Small intestine (tissue), 7 donors: ENCODE results near the gene ELMOD1. TPM values are rescaled to one million over a fixed set of nuclear protein-coding genes. Genes with fewer than 3 reads are reported as not detected.
A peak's percentile ranks its signal among the peaks of the same experiment; 100 is the strongest.

ENCODE experiments used
- DNase-seq, 2 donors: peaks; one replicate each; pipeline versions ENCODE4 v3.0.0 to v3.0.0-alpha.2; 2013
- FAIRE-seq: peaks from 2 replicates; lab custom pipeline; 2012; peaks lifted over from hg19 to GRCh38; lab: Jason Lieb, UNC
- H3K27ac ChIP-seq, 3 donors: one replicate each; pipeline ENCODE4 v1.5.1; 2013; ENCODE audit warnings: low read length in 2 of 3, mild to moderate bottlenecking in 2 of 3, control low read depth in 1 of 3, inconsistent platforms in 1 of 3, low read depth in 1 of 3, moderate library complexity in 1 of 3
- H3K27me3 ChIP-seq, 3 donors: one replicate each; pipeline ENCODE4 v1.6.1; 2013; ENCODE audit warnings: low read length in 3 of 3, inconsistent platforms in 1 of 3; ENCODE audit not compliant: control insufficient read depth in 3 of 3, insufficient read depth in 3 of 3
- H3K36me3 ChIP-seq, 3 donors: one replicate each; pipeline ENCODE4 v1.6.1; 2013; ENCODE audit warnings: low read length in 3 of 3, inconsistent platforms in 1 of 3, low read depth in 1 of 3, mild to moderate bottlenecking in 1 of 3, moderate library complexity in 1 of 3; ENCODE audit not compliant: control insufficient read depth in 3 of 3, insufficient read depth in 2 of 3
- H3K4me1 ChIP-seq, 3 donors: one replicate each; pipeline ENCODE4 v1.6.1; 2013; ENCODE audit warnings: low read length in 2 of 3, inconsistent platforms in 1 of 3, low read depth in 1 of 3, mild to moderate bottlenecking in 1 of 3, moderate library complexity in 1 of 3; ENCODE audit not compliant: control insufficient read depth in 3 of 3, insufficient read depth in 2 of 3
- H3K4me3 ChIP-seq, 3 donors: one replicate each; pipeline ENCODE4 v1.5.1; 2013; ENCODE audit warnings: low read length in 3 of 3, control low read depth in 1 of 3, inconsistent platforms in 1 of 3, low read depth in 1 of 3, mild to moderate bottlenecking in 1 of 3, moderate library complexity in 1 of 3
- H3K9me3 ChIP-seq, 2 donors: one replicate each; pipeline ENCODE4 v1.6.1; 2013; ENCODE audit warnings: low read depth in 1 of 2, low read length in 1 of 2; ENCODE audit not compliant: control insufficient read depth in 2 of 2, insufficient read depth in 1 of 2
- WGBS, 3 donors: extraction: QIAGEN DNeasy Blood & Tissue Kit; methylation state at CpG; one replicate each; pipeline ENCODE4 v1.1.7; 2013; 5-methylcytosine and 5-hydroxymethylcytosine counted together
- polyA plus RNA-seq, 4 donors: library from polyadenylated mRNA; stranded (reverse) in 3 of 4; unstranded in 1 of 4; fragments of 200-250 nt in 3 of 4; fragments of 120-200 nt in 1 of 4; gene quantifications; one replicate each; pipeline versions ENCODE4 v1.2.1 to v1.2.3, GENCODE V29; 2013
- donor health status: healthy with polysubstance abuse.
- donor health status: control.
- donor health status: control.
- donor health status: Bipolar disorder and iron deficiency.
- donor health status: healthy.

ELMOD1 gene
- polyA plus RNA-seq, 4 donors: 0.18 to 0.58 TPM; not detected in 2

DNA sequence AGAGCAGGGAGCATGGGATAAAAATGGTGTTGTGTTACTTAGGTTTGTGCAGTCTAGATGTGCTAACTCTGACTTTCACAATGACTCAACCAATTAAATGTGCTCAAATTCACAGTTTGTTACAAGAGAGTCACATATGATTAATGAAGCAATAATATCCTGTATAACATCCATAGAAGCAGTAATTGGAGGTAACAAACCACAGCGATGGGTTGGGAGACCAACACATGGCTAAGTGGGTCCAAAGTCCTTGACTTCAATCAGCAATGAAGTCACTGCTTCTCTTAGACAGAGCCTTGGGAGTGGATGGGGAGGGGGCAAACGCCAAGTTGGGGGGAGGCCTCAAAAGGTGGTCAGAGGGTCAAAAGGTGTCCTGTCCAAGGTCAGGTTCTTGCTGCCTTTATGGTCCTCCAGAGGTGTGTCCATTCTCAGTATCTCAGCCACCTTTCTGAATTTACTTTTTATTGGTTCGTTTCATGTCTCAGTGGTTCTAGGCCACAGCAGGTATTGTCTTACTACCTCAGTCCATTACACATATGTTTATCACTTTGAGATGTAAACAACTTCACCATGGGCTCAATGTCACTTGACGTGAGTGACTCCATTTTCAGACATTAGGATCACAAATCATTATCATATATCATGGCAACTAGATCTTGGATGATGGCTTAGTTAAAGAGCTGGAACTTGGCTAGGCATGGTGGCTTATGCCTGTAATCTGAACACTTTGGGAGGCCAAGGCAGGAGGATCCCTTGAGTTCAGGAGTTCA is 88.5 kb downstream of the ELMOD1 start:
- H3K27ac ChIP-seq: no peak overlapping the region
- H3K27me3 ChIP-seq: no peaks in the 10 kb centered on the region
- no peaks in the 10 kb centered on the region for H3K9me3 ChIP-seq
- no peaks in the 10 kb centered on the region for H3K36me3 ChIP-seq
- H3K4me1 ChIP-seq: no peaks in the 10 kb centered on the region
- WGBS, 3 donors: 56 to 73% (median 58%) methylated on average over 4 of the region's 4 CpGs
- DNase-seq (no peak), FAIRE-seq (no peak)
- H3K4me3 ChIP-seq: no peak overlapping the region

DNA sequence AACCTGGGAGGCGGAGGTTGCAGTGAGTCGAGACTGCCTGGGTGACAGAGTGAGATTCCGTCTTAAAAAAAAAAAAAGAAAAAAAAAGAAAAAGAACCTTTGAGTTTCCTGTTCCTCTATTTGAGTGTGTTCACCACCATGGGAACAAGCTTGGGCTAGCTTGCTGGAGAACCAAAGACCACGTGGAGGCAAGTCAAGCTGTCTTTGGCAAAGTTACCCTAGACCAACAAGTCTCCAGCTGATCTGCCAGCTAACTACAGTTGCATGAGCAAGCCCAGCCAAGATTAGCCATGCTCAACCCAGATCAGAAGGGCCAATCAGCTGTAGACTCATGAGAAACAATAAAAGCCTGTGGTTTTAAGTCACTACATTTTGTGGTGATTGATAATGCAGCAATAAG is 91.2 kb downstream of the ELMOD1 start:
- no peak overlapping the region for H3K4me3 ChIP-seq
- WGBS, 3 donors: 84 to 88% (median 85%) methylated on average over 4 of the region's 4 CpGs
- H3K9me3 ChIP-seq: no peaks in the 10 kb centered on the region
- no peaks in the 10 kb centered on the region for H3K36me3 ChIP-seq
- no peaks in the 10 kb centered on the region for H3K27me3 ChIP-seq
- H3K27ac ChIP-seq: no peak overlapping the region
- FAIRE-seq (no peak), DNase-seq (no peak)
- H3K4me1 ChIP-seq: no peaks in the 10 kb centered on the region

DNA sequence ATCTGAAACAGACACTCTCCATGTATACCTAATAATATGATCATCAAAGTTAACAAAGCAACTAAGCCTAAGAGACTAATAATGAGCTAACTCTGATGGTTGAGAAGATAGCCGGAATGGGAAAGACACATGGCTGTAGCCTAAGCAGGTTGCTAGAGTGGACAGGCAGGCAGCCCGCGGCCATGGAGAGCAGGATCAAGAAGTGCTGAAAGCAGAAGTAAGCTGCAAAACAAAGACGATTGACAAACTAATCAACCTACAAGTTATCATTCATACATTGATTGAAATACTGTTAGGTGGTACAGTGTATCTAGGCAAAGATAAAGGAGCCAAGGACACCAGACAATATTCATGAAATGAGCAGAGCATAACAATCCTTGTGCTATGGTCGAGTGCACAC is 91.6 kb downstream of the ELMOD1 start:
- Histone ChIP-seq H3K27me3 (no peaks in the 10 kb centered on the region), H3K27ac (no peak overlapping the region), H3K36me3 (no peaks in the 10 kb centered on the region), H3K4me1 (no peaks in the 10 kb centered on the region), H3K9me3 (no peaks in the 10 kb centered on the region), H3K4me3 (no peak overlapping the region)
- FAIRE-seq (no peak), DNase-seq (no peak)
- WGBS, 3 donors: 82 to 85% (median 84%) methylated on average over 5 of the region's 5 CpGs

DNA sequence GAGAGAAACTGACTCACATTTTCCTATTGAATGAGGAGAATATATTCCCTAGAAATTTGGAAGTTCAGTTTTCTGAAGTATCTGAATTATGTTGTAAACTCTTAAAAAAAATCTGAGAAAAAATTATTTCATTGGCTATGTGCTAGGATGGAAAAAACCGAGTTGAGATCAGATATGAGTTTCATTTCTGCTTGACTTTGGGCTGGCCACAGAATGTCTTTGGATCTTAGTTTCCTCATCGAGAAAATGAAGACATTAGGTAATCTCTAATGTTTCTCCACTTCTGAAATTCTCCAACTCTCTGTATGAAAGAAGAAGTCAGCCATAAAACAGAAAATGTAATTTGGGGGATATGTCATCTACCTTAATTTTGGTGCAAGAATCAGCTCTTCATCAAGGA is 92.1 kb downstream of the ELMOD1 start:
- Histone ChIP-seq H3K4me3 (no peak overlapping the region), H3K27ac (no peak overlapping the region), H3K9me3 (no peaks in the 10 kb centered on the region), H3K27me3 (no peaks in the 10 kb centered on the region), H3K4me1 (no peaks in the 10 kb centered on the region), H3K36me3 (no peaks in the 10 kb centered on the region)
- FAIRE-seq (no peak), DNase-seq (no peak)
- WGBS, 3 donors: 63 to 74% (median 66%) methylated on average over 2 of the region's 2 CpGs

DNA sequence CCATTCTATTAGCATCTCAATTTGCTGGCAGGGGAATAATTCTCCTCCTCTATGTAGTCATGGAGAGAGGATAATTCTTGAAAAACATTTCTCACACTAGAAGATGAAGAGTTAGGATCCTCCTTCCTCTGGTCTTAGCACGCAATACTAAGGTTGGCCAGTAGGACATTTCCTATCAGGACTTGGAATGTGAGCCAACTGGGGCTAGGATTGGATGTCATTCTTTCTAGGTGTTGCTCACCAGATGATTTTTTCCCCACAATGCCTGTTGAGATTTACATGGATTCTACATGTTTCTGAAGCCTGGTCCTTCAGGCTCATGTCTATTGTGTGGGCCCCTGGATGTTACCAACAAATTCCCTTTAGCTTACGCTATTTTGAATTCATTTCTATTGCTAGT is 92.9 kb downstream of the ELMOD1 start:
- Histone ChIP-seq H3K27me3 (no peaks in the 10 kb centered on the region), H3K36me3 (no peaks in the 10 kb centered on the region), H3K4me1 (no peaks in the 10 kb centered on the region), H3K27ac (no peak overlapping the region), H3K4me3 (no peak overlapping the region), H3K9me3 (no peaks in the 10 kb centered on the region)
- 91 to 93% (median 93%) methylated on average over 2 of the region's 2 CpGs for WGBS, 3 donors
- FAIRE-seq (no peak), DNase-seq (peak; percentile 3 to 6)

DNA sequence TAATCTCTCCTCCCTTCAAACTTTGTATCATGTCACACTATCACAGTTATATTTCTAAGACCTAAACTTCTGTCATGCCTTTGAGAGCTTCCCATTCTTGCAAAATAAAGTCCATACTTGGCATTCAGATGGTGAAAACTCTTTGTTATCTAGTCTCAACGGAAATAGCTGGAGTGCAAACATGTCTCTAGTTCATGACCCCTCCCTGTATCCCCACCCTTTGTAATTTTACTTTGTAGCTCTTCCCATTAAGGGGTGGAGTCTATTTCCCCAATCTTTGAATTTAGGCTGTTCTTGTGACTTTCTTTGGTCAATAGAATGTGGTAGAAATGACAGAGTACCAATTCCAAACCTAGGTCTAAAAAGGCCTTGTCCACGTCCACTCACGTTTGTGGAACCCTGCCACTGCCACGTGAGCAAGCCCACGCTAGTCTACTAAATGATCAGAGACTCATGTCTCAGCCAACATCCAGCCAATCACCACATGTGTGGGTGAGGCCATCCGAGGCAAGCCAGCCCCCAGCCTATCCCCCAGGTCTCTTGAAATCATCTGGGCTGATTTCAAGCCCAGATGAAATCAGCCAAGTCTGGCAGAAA is 97.5 kb downstream of the ELMOD1 start:
- Histone ChIP-seq H3K27me3 (peaks cover 0 to 4% (median 0%) of the 10 kb centered on the region in 3 donors), H3K27ac (no peak overlapping the region), H3K4me3 (no peak overlapping the region), H3K9me3 (no peaks in the 10 kb centered on the region), H3K4me1 (no peaks in the 10 kb centered on the region), H3K36me3 (no peaks in the 10 kb centered on the region)
- 53 to 66% (median 60%) methylated on average over 6 of the region's 6 CpGs for WGBS, 3 donors
- FAIRE-seq: no peak
- DNase-seq: no peak

DNA sequence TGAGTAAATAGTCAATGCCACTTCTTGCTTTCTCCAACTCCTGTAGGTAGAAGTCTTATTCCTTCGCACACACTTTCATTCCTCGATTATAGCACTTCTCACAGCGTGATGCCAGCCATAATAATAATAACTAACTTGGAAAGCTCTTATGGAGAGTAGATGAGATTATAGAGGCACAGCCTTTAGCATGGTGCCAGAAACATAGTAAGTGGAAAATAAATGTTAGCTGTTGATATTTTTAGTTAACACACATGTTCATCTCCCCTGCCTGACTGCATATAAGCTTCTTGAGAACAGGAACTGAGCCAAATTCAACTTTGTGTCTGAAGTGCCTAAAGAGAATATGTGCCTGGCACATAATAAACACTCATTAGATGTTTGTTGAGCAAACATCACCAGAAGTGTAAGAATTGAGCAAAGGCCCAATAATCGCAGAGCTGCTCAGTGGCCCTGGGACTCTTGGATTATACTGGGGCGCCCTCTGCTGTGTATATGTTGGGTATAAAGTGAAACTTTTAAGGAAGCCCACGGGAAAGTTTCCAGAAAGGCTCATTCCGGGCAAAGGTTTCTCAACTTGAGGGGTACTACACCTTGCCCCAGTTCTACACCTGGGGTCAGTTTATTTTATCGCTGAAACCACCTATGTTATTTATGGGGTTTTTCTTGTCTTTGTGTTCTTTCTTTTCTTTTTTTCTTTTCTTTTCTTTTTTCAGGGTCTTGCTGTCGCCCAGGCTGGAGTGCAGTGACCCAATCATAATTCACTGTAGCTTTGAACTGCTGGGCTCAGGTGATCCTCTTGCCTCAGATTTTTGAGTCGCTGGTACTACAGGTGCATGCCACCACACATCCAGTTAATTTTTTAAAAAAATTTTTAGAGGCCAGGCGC is 98.6 kb downstream of the ELMOD1 start:
- Histone ChIP-seq H3K27ac (no peak overlapping the region), H3K27me3 (peaks cover 0 to 4% (median 0%) of the 10 kb centered on the region in 3 donors), H3K4me1 (no peaks in the 10 kb centered on the region), H3K9me3 (no peaks in the 10 kb centered on the region), H3K4me3 (no peak overlapping the region), H3K36me3 (no peaks in the 10 kb centered on the region)
- peak; percentile 48 to 74 for DNase-seq
- no peak for FAIRE-seq
- WGBS, 3 donors: 43 to 49% (median 44%) methylated on average over 11 of the region's 11 CpGs

DNA sequence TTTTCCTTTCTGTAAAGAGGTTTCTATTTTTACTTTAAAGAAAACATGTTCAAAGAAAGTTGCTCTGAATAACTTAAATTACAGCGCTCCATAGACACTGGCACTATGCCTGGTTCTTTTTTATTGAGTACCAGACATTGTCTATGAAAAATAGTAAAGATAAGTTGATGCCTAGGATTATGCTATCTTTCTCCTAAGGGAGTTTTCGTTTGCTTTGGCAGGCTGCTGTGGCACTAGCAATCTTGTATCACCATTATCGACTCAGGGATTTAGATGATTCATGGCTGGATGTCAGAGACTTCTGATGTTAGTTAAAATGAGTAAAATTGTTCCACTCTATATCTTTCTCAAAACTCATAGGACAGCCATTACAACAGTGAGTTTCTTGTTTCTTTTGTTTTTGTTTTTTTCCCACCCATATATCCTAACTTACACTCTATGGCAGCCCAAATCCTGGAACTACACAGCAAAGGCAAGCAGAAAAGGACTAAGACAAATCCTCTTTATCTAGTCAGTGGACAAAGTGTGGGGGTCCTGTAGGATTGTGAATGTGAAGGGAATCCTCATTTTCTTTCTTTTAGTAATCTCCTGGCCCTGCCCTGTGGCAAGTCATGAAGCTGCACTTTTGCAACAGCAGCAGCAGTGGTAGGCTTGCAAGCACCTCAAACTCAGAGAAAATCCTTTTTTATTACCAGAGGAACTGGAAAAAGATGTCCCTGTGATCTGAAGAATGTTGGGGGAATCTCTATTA is 100.2 kb downstream of the ELMOD1 start:
- FAIRE-seq (no peak), DNase-seq (no peak)
- peaks cover 0 to 4% (median 0%) of the 10 kb centered on the region in 3 donors for H3K27me3 ChIP-seq
- no peaks in the 10 kb centered on the region for H3K36me3 ChIP-seq
- H3K4me3 ChIP-seq: no peak overlapping the region
- no peaks in the 10 kb centered on the region for H3K4me1 ChIP-seq
- 6 to 43% (median 27%) methylated on average over 3 of the region's 3 CpGs for WGBS, 3 donors
- H3K9me3 ChIP-seq: no peaks in the 10 kb centered on the region
- no peak overlapping the region for H3K27ac ChIP-seq
